ENCODE data around the gene RNF26.

Gene RNF26

DNA sequence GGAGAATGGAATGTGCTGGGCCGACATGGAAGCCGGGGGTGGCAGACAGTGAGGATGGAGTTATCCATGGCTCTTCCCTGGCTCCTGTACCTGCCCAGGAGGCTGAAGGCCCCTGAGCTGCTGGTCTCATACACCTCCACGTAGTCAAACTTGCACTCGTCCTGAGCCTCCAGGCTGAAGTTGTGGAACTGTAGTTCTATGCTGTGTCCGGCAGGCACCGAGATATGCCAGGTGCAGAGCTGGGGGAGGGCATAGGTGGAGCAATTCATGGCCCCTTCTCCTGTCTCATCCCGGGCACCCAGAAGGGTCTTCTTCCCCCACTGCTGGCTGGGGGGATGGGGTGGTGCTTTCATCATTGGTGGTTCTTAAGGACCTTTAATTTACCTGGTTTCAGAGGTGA is 9.4 kb downstream of the RNF26 start:
- peaks cover 14% of the 10 kb centered on the region for H3K4me1 Mint-ChIP-seq
- H3K4me3 Mint-ChIP-seq, result no peak overlapping the region
- peaks cover 94% of the 10 kb centered on the region for H3K27me3 Mint-ChIP-seq
- H3K27ac Mint-ChIP-seq, result no peak overlapping the region
- no peak for DNase-seq
- CTCF ChIA-PET, result interaction anchor here (1.0 to 2.8 kb wide), 4 partner anchors 13 to 33 kb away, joined by 4 to 15 read pairs (median 5); no protein-coding TSS in a partner anchor
- H3K36me3 Mint-ChIP-seq, result peaks cover 5% of the 10 kb centered on the region
- no peaks in the 10 kb centered on the region for H3K9me3 Mint-ChIP-seq

DNA sequence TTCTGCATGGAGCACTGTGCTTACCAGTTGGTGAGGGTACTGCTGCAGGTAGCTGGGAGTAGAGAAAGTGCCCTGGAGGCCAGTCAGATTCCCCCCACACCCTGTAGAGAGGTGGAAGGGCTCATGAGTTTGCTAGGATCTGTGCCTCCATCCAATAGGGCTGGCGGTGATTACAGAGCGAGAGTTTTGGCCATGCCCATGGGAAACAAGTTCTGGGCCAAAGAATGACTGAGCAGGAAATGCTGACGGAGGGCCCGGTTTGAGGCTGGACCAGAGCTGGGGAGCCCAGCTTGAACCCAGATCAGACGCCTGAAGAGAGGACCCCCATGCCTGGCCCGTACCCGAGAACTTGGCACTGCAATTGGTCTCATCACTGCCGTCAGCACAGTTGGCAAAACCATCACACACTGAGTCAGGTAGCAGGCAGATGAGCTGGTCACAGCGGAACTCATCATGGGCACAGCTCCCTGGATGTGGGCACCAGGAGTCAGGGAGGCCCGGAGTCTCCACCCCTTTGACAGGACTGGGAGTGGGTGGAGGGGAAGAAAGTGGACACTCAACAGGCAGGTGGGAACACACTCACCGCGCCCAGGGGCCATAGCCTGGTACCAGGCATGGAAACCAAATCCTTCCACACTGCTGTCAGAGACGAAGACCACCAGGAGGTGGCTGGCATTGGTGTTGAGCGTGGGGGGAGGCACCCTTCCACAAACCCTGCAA is 10.1 kb downstream of the RNF26 start:
- no peak for DNase-seq
- peaks cover 87% of the 10 kb centered on the region for H3K27me3 Mint-ChIP-seq
- peaks cover 7% of the 10 kb centered on the region for H3K4me1 Mint-ChIP-seq

DNA sequence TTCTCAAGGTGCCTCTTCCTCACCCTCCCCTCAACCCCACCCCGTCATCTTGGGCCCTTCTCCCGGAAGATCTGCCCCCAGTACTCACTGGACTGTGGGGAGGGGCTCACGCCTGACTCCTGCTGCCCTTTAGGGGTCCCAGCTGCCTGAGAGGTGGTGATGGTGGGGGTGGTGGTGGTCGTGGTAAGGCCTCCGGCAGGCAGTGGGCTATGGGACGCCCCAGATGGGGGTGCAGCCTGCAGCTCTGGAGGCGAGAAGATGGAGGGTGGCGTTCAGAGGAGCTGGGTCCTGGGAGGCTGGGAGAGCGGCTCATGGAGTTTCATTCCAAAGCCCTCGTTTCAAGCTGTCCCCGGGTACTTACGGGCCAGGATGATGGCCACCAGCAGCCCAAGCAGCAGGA is 11.4 kb downstream of the RNF26 start:
- Mint-ChIP-seq H3K27ac (no peak overlapping the region), H3K4me1 (peaks cover 14% of the 10 kb centered on the region), H3K9me3 (no peaks in the 10 kb centered on the region), H3K36me3 (no peaks in the 10 kb centered on the region), H3K27me3 (peaks cover 84% of the 10 kb centered on the region), H3K4me3 (no peak overlapping the region)
- DNase-seq, result no peak
- CTCF ChIA-PET, result interaction anchor here (2.5 to 2.8 kb wide), 2 partner anchors 10 to 22 kb away, joined by 8 to 15 read pairs; no protein-coding TSS in a partner anchor

More for the DNA sequence above, 10.1 kb downstream of the RNF26 start:
- Mint-ChIP-seq H3K36me3 (no peaks in the 10 kb centered on the region), H3K9me3 (no peaks in the 10 kb centered on the region), H3K4me3 (no peak overlapping the region), H3K27ac (no peak overlapping the region)
- CTCF ChIA-PET, result interaction anchor here (1.7 to 2.8 kb wide), 3 partner anchors 11 to 32 kb away, joined by 4 to 15 read pairs (median 8); no protein-coding TSS in a partner anchor

DNA sequence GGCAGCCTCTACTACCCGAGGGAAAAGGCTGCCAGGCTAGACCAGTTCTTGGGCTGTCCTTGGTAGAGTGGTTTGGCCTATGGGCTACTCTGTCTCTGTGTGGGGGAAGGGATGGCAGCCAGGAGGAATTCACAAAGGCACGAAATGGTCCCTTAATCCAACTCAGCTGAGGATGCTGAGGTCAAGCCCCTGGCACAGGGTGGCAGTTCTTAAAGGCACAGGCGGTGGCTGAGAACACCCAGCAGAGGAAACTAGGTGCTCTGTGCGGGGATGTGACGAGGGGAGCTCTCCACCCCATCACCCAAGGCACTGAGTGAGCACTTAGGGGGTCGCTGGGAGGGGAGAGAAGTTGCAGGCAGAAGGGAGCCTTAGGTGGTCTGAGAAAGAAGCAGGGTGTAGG is 12.3 kb downstream of the RNF26 start, which contains the start of gene MFRP:
TSS of gene MFRP (minus strand) at position 101 of the 400 bp plus-strand sequence. CDS start 192 bp downstream, outside the sequence.
- peaks cover 84% of the 10 kb centered on the region for H3K27me3 Mint-ChIP-seq

DNA sequence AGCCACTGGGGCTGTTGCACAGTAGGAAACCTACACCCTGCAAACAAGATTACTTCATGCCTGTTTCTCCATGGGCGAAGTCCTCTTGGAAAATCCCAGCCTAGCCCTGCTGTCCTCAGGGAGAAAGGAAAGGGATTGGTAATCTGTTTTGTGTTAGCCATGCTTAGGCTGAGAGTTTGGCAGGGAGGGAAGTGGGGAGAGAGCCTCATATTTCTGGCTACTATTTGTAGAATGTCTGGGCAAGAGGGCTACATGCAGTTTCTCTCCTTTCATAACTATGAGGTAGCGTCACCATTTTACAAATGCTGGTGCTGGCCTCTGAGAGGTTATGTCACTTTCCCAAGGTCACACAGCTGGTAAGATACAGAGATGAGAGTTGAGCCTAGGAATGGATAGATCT is 12.9 kb downstream of the RNF26 start:
- peaks cover 12% of the 10 kb centered on the region for H3K4me1 Mint-ChIP-seq
- H3K9me3 Mint-ChIP-seq, result no peaks in the 10 kb centered on the region
- H3K4me3 Mint-ChIP-seq, result no peak overlapping the region
- CTCF ChIA-PET, result interaction anchor here (1.2 to 2.2 kb wide), 4 partner anchors 9 to 127 kb away, joined by 3 to 16 read pairs (median 6); no protein-coding TSS in a partner anchor
- H3K27me3 Mint-ChIP-seq, result peaks cover 83% of the 10 kb centered on the region
- H3K27ac Mint-ChIP-seq, result no peak overlapping the region
- no peaks in the 10 kb centered on the region for H3K36me3 Mint-ChIP-seq
- no peak for DNase-seq

More for the DNA sequence above, 12.3 kb downstream of the RNF26 start, which contains the start of gene MFRP:
- CTCF ChIA-PET, result interaction anchor here (1.9 to 2.5 kb wide), 2 partner anchors 9 to 10 kb away, joined by 8 to 16 read pairs; no protein-coding TSS in a partner anchor
- no peaks in the 10 kb centered on the region for H3K36me3 Mint-ChIP-seq
- peaks cover 12% of the 10 kb centered on the region for H3K4me1 Mint-ChIP-seq
- H3K4me3 Mint-ChIP-seq, result no peak within 1 kb of the TSS
- no peak within 1 kb of the TSS for H3K27ac Mint-ChIP-seq
- no peak for DNase-seq
- no peaks in the 10 kb centered on the region for H3K9me3 Mint-ChIP-seq

DNA sequence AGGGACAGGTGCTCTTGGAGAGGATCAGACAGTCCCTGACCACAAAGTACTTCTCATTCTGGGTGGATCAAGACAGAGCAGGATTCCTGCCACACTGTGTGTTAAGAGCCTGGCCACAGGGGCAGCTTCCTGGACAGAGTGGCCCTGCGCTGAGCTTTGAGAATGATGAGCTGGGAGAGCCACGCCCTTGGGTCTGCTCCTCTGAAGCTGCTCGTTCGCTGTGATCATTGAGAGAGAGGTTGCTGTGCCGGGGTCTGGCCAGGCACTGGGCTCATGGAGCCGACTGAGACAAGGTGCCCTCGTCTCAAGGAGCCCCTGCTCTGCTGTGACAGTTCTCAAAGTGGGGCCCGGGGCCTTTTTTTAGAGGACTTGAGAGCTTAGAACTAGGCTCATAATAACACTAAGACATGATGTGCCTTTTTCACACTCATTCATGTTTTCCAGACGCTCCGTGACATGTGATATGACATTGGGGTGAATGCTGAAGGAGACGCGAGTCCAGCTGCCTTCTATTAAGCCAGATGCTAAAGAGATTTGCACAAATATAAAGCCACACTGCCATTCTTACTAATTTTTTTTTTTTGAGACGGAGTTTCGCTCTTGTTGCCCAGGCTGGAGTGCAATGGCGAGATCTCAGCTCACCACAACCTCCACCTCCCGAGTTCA is 13.7 kb downstream of the RNF26 start:
- CTCF ChIA-PET, result interaction anchor here (1.2 to 2.2 kb wide), 5 partner anchors 8 to 126 kb away, joined by 3 to 16 read pairs (median 5); no protein-coding TSS in a partner anchor
- H3K4me1 Mint-ChIP-seq, result peaks cover 12% of the 10 kb centered on the region
- H3K27ac Mint-ChIP-seq, result no peak overlapping the region

DNA sequence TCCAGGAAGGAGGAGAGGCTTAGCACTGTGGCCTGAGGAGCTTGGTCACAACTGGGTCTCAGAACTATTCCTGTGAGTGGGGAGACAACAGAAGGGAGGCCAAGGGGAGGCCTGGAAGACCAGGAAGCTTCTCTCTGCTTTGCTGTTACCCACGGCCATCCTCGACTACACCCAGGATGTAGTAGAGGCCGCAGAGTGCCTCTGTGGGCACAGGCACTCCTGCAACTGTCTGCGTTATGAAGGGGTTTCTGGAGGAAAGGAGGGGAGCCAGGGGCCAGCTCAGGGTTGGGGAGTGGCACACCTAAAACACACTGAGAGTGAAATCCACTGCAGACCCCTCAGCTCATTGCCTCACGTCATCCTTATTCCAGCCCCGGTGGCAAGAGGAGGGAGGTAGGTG is 16.0 kb downstream of the RNF26 start:
- Mint-ChIP-seq H3K36me3 (no peaks in the 10 kb centered on the region), H3K27me3 (peaks cover 75% of the 10 kb centered on the region), H3K9me3 (no peaks in the 10 kb centered on the region), H3K4me3 (no peak overlapping the region), H3K4me1 (peaks cover 13% of the 10 kb centered on the region), H3K27ac (peak overlapping the region; percentile 81)
- no peak for DNase-seq
- CTCF ChIA-PET, result interaction anchor here (0.9 kb wide), 2 partner anchors 12 to 26 kb away, joined by 3 to 4 read pairs; no protein-coding TSS in a partner anchor

More for the DNA sequence above, 13.7 kb downstream of the RNF26 start:
- no peak for DNase-seq
- H3K4me3 Mint-ChIP-seq, result no peak overlapping the region
- no peaks in the 10 kb centered on the region for H3K36me3 Mint-ChIP-seq
- no peaks in the 10 kb centered on the region for H3K9me3 Mint-ChIP-seq
- peaks cover 79% of the 10 kb centered on the region for H3K27me3 Mint-ChIP-seq

DNA sequence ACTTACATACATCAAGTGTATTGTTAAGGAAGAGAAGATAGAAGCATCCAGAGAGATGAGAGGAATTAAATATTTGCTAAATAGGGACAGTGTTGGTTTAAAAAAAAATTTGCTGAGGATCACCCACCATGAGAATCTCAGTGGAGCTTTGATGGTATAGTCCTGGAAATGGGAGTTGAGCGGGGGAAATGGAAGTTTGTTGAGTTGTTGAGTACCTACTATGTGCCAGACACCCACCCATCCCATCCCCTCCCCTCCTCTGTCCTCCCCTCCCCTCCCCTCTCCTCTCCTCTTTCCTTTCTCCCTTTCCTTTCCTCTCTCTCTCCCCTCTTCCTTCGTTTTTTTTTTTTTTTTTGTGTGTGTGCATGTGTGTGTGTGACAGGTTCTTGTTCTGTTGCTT is 16.9 kb downstream of the RNF26 start:
- peaks cover 75% of the 10 kb centered on the region for H3K27me3 Mint-ChIP-seq
- CTCF ChIA-PET, result no interaction called here
- no peaks in the 10 kb centered on the region for H3K9me3 Mint-ChIP-seq
- no peak for DNase-seq
- no peak overlapping the region for H3K4me3 Mint-ChIP-seq
- no peaks in the 10 kb centered on the region for H3K36me3 Mint-ChIP-seq
- H3K4me1 Mint-ChIP-seq, result peaks cover 20% of the 10 kb centered on the region
- H3K27ac Mint-ChIP-seq, result no peak overlapping the region

DNA sequence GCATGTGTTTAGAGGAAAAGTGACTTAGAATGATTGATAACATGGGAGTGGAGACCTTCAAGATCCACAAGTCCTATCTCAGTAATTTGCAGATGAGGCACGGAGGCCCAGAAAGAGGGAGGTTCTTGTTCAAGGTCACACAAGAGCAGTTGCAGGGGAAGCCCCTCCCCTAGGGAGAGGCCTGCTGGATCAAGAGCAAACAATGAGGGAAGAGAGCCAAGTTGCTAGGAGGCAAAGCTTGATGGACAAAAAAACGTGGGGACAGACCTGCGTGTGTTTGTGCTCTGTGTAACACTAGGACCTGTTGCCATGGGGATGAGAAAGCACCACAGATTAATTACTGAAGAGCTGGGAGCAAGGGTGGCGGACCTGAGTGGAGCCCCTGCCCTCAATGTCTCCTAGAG is 18.5 kb downstream of the RNF26 start:
- H3K4me3 Mint-ChIP-seq, result no peak overlapping the region
- no peaks in the 10 kb centered on the region for H3K36me3 Mint-ChIP-seq
- H3K27ac Mint-ChIP-seq, result no peak overlapping the region
- no peaks in the 10 kb centered on the region for H3K9me3 Mint-ChIP-seq
- no peak for DNase-seq
- H3K4me1 Mint-ChIP-seq, result peaks cover 25% of the 10 kb centered on the region
- CTCF ChIA-PET, result interaction anchor here (0.9 to 1.7 kb wide), 6 partner anchors 15 to 423 kb away, joined by 3 to 7 read pairs (median 4); no protein-coding TSS in a partner anchor
- H3K27me3 Mint-ChIP-seq, result peaks cover 74% of the 10 kb centered on the region

DNA sequence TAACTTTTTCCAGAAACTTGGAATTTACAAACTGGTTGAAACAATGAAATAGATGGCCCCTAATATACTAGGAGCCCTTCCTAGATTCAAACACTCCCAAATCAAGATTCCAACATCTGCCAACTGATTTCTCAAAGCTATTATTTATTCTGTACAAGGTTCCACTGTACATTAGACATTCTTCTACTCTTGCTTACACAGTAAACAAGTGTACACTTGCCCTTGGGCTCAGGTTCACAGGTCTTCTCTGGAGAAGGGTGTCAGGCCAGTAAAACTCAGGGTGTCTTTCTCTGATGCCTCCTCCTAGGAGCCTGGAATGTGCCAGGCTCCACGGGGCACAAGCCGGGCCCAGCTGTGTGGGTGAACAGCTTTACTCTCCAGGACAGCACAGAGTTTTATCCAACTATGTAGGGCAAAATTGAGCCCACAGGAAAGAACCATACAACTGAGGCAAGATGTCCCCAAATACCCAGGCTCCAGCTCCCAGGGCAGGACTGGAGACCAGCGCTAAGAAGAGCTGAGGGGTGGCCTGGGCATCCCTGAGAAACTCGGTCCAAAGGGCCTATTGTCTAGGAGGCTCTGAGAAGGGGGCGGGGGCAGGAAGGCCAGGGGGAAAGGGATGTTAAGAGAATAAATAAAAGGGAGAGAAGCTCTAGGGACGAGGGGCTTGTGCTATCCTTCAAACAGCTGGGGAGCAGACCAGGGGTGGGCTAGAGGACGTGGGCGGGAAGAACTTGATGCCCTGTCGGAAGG is 20.9 kb downstream of the RNF26 start:
- peaks cover 28% of the 10 kb centered on the region for H3K4me1 Mint-ChIP-seq
- CTCF ChIA-PET, result interaction anchor here (0.8 to 4.8 kb wide), 13 partner anchors 8 to 125 kb away, joined by 3 to 184 read pairs (median 12); partner anchors contain the start of genes MFRP, RNF26 and USP2
- peak overlapping the region; percentile 45 for H3K4me3 Mint-ChIP-seq
- DNase-seq, result no peak
- H3K36me3 Mint-ChIP-seq, result no peaks in the 10 kb centered on the region
- no peak overlapping the region for H3K27ac Mint-ChIP-seq
- H3K27me3 Mint-ChIP-seq, result peaks cover 90% of the 10 kb centered on the region
- no peaks in the 10 kb centered on the region for H3K9me3 Mint-ChIP-seq

DNA sequence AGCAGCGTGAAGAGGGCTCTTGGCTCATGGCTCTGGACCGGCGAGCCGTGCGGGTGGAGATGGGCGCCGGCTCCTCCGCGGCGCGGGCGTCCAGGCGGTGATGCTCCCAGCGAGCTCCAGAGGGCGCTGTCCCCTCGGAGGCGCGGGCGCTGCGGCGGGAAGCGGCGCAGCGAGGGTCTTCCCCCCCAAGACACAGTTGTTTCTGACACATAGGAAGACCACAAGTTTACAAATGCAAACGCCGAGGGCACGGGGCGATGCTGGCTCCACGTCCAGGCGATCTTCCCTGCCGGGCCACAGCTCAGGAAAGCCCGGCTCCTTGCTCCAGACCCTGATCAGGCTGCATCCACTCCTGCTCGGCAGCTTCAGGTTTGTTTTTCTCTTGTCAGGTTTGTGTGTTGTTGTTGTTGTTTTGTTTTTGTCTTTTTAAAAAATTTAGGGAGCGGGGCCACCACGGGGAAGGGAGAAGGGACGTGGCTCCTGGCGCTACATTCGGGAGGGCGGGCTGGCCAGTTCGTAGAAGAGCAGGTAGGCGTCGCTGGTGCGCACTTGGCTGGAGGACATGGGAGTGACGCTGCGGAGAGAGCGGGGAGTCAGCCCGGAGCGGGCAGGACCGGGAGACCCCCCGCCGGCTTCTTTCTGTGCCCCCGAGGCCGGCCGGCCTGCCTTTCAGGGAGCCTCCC is 22.2 kb downstream of the RNF26 start:
- H3K27me3 Mint-ChIP-seq, result peaks cover 85% of the 10 kb centered on the region
- H3K4me1 Mint-ChIP-seq, result peaks cover 21% of the 10 kb centered on the region
- no peaks in the 10 kb centered on the region for H3K36me3 Mint-ChIP-seq
- no peaks in the 10 kb centered on the region for H3K9me3 Mint-ChIP-seq
- CTCF ChIA-PET, result interaction anchor here (0.5 to 4.8 kb wide), 19 partner anchors 8 to 232 kb away, joined by 3 to 184 read pairs (median 5); partner anchors contain the start of genes MFRP, RNF26 and USP2
- peak; percentile 83 for DNase-seq
- H3K4me3 Mint-ChIP-seq, result peak overlapping the region; percentile 85
- H3K27ac Mint-ChIP-seq, result peak overlapping the region; percentile 69

DNA sequence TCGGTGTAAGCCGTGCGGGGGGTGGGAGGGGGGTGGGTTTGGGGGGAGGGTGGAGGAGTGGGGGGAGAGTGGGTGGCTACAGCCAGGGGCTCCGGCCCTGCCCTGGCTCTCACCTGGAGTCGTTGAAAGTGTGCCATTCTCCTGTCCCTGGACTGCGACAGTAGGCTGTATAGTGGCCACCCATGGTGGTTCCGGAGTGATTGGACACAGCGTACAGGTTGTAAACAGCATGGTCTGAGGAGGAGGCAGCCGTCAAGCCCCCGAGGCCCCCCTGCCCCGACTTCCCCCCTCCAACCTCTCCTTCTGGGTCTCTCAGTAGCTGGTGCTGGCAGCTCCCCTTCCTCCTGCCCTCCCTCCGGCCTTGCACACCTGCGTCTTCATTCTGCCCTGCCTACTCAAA is 22.7 kb downstream of the RNF26 start:
- no peak for DNase-seq
- Mint-ChIP-seq H3K4me3 (peak overlapping the region; percentile 59), H3K36me3 (no peaks in the 10 kb centered on the region), H3K27me3 (peaks cover 85% of the 10 kb centered on the region), H3K27ac (no peak overlapping the region), H3K9me3 (no peaks in the 10 kb centered on the region), H3K4me1 (peaks cover 21% of the 10 kb centered on the region)
- CTCF ChIA-PET, result interaction anchor here (0.5 to 4.8 kb wide), 12 partner anchors 8 to 232 kb away, joined by 4 to 184 read pairs (median 12); partner anchors contain the start of gene USP2

All from activated naive CD4-positive, alpha-beta T cell treated with anti-CD3 and anti-CD28 coated beads, Interleukin-2, amount 10 ng/mL, durations not matched to agents 7 days and 5 days (primary cell).